ENCODE results near the gene TMED6.

- TF ChIP-seq, protein P1, sequence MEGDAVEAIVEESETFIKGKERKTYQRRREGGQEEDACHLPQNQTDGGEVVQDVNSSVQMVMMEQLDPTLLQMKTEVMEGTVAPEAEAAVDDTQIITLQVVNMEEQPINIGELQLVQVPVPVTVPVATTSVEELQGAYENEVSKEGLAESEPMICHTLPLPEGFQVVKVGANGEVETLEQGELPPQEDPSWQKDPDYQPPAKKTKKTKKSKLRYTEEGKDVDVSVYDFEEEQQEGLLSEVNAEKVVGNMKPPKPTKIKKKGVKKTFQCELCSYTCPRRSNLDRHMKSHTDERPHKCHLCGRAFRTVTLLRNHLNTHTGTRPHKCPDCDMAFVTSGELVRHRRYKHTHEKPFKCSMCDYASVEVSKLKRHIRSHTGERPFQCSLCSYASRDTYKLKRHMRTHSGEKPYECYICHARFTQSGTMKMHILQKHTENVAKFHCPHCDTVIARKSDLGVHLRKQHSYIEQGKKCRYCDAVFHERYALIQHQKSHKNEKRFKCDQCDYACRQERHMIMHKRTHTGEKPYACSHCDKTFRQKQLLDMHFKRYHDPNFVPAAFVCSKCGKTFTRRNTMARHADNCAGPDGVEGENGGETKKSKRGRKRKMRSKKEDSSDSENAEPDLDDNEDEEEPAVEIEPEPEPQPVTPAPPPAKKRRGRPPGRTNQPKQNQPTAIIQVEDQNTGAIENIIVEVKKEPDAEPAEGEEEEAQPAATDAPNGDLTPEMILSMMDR (conservative IDR thresholded peaks at IDR 0.05 in 1 of 2, IDR thresholded peaks at IDR 0.05 in 1 of 2; ENCODE audit: extremely low read depth in 1 of 2, insufficient read depth in 1 of 2, low read depth in 1 of 2, low read length in 2 of 2), result no peak
- no peak for TF ChIP-seq EZH2 (IDR thresholded peaks at IDR 0.05; ENCODE audit: borderline replicate concordance, low read length)
Measured at GRCh38 chr16:69313469-69313868, 38.1 kb downstream of the TMED6 start.

Data from mammary epithelial cell (primary cell).